Lung microvascular endothelial cell (primary cell): Measurements from ENCODE around the gene ACOX2. TPM values are rescaled to one million over a fixed set of nuclear protein-coding genes. Genes with fewer than 3 reads are reported as not detected.

Experiments used
- DNase-seq, 2 donors: peaks; one replicate each; pipeline versions ENCODE4 v3.0.0 to v3.0.0-alpha.2; 2010; ENCODE audit warnings: low read depth in 2 of 2
- total RNA-seq: library from RNA; depleted of rRNA; stranded (reverse); fragments of >200 nt; gene quantifications from 2 replicates; pipeline ENCODE4 v1.2.1, GENCODE V29; 2014

Gene ACOX2
- total RNA-seq, 1 donor from 2014 or later = 0.60 TPM

DNA sequence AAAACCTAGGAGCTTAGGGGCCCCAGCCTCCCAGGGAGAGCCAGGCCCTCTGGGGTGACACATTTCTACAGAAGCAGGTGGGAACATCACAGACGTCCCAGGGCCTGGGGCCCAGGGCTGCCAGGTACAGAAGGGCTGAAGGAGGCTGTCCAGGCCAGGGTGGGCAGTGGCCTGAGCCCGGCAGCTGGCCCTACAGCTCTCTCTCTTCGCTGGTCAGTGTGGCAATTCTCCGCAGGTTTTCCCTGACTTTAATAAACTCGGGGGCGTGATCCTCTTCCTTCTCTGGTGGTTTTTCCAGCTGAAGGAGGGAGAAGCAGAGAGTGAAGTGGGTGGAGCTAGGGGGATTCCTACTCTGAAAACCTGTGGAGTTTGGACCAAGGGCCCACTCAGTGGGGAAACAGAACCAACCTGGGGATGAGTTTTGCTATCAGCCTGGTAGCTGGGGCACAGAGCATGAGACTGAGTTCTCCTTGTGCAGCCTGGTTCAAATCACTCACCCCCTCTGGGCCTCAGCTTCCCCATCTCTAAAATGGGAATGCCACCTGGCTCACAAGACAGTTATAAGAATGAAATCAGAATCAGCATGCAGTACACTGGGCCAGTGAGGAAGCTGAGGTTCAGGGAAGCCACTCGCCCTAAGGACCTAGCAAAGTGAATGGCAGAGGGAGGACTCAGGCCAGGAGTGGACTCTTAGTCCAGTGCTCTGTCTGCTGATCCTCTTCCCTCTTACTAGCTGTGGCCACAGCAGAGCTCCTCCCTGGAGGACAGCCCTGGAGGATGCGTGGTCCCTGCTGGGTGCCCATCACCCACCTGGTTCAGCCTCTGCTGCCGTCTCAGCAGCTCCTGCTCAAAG lies 29.6 kb upstream of the ACOX2 start:
- no peak for DNase-seq

DNA sequence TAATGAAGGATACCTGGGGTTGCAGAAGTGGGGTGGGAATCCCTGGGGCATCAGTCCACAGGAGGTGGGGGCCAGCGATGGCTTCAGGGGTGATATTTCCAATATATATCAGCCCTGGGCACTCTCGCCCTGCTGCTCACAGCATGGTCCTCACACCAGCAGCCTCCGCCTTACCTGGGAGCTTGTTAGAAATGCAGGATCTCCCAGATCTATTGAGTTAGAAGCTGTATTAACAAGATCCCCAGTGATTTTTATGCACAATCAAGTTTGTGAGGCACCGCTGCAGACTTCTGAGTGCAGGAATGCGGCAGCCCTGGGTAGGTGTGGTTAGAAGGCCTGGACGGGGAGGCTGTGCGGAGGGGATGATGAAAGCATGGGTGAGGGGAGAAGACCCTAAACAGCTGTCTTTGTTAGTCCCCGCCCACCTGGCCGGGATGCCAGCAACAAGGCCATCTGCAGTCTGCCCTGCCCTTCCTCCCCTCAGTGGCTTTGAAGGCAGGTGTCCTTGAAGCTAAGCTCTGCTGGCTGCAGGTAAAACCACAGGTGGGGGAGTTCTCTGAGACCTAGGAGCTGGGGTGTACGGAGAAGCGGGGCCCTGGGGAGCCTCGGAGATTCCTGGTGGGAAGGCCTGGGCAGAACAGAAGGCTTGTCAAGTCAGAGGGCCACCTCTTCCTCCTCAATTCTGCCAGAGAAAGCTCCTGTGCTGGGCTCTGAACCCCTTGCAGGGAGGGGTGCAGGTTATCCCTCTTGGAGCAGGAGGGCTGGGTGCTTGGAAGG lies 28.8 kb upstream of the ACOX2 start:
- DNase-seq = no peak

- DNase-seq = peak; percentile 55 to 88
Measured at GRCh38 chr3:58564456-58565160, 27.6 kb upstream of the ACOX2 start.

- no peak for DNase-seq
Measured at GRCh38 chr3:58564054-58564453, 27.1 kb upstream of the ACOX2 start.

GRCh38 chr3:58563386-58564035 lies 26.5 kb upstream of the ACOX2 start:
- no peak for DNase-seq

DNA sequence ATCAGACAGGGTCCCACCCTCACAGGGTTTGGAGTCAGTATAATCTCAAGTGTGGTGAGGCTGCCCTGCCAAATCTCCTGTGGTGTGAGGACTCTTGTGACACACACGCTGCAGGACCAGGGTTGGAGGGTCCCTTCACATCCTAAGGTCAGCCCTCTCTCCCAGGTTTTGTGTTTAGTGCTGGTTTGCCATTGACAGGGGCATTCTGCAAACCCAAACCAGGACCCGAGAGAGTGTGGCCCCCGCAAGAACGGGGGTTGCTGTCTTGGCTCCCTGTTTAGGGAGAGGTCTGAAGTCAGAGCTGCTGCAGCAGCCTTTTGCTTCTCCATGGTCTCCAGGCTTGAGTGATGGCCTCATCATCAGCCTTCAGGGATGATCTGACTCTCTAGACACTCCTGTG lies 25.5 kb upstream of the ACOX2 start:
- DNase-seq = no peak

DNA sequence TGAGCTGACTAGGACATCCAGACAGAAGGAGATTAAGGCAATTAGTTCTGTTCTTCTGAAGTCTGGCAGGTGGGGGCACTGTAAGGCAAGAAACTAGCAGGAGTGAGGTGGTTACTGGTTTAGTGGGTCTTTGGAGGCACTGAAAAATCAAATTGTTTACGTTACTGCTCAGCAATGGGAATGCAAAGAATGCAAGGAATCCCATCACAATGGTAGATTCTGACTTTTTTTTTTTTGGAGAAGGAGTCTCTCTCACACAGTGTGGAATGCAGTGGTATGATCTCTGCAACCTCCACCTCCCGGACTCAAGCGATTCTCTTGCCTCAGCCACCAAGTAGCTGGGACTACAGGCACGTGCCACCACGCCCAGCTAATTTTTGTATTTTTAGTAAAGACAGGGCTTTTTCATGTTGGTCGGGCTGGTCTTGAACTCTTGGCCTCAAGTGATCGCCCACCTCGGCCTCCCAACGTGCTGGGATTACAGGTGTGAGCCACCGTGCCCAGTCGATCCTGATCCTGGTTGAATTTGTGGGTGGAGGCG lies 23.9 kb upstream of the ACOX2 start:
- peak; percentile 83 to 94 for DNase-seq

DNA sequence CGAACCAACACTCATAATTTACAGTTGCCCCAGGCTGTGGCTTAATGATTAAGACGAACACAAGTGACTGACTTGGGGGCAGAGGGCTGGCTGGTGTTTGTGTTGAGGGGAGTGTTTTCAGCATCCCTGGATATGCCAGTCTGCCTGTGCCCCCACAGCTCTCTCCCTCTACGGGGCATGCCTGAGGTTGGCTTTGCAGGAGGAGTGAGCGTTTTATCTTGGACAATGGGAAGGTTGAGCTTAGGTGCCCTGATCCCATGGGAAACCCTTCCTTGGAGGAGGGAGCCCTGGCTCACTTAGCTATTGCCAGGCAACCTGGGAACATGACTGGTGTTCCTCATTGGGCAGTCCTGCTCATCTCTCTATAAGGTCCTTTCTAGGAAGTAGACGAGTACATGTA lies 22.6 kb upstream of the ACOX2 start:
- no peak for DNase-seq

DNA sequence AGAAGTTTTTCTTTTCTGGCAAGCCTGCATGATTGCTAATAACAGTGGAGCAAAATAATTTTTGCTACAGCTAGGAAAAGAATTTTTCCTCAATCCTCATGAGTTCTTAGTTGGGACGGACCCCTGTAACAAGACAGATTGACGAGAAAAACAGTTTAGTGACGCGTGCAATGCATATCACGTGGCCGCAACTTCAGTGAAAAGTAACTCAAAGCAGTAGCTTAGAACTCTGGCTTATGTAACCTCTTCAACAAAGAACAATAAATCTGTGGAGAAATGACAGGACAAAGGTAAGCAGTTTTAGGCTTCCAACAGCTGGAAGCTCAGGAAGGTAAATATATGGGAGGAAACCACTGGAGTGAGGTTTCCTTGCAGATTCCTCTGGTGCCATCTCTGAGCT lies 20.5 kb upstream of the ACOX2 start:
- DNase-seq = no peak

- DNase-seq = no peak
Measured at GRCh38 chr3:58556761-58557221, 19.8 kb upstream of the ACOX2 start.

DNA sequence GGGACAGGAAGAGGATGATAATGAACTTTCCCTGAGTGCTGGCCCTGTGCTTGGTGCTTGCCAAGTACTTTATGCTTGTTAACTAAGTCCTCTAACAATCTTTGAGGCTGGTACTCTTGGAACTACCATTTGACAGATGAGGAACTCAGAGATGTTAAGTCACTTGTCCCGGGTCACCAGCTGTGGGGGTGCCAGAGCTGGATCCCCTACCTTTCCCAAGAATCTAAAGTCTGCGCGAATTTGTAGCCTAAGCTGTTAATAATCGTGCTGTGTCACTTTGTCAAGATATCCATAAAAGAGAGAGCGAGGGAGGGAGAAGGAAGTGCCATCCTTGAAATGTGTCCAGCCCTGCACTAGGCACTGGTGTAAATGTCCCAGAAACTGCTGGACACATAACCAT lies 19.0 kb upstream of the ACOX2 start:
- DNase-seq = no peak

DNA sequence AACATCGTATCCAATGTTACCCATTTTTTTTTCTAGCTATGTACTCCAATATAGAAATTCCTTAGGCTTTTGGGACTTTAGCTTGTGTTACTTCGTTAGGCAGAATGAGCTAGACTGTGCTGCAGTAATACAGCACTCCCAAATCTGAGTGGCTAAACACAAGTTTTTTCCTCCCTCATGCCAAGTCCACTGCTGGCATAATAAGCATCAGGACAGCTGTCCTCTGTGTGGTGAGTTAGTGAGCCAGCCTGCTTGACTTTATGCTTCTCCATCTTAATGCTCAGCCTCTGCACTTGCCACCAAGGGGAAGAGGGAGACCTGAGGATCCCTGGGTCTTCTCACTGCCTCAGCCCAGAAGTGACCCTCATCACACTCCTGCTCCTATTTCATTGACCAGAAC lies 18.2 kb upstream of the ACOX2 start:
- DNase-seq = no peak

- no peak for DNase-seq
Measured at GRCh38 chr3:58553003-58553402, 16.0 kb upstream of the ACOX2 start.

DNA sequence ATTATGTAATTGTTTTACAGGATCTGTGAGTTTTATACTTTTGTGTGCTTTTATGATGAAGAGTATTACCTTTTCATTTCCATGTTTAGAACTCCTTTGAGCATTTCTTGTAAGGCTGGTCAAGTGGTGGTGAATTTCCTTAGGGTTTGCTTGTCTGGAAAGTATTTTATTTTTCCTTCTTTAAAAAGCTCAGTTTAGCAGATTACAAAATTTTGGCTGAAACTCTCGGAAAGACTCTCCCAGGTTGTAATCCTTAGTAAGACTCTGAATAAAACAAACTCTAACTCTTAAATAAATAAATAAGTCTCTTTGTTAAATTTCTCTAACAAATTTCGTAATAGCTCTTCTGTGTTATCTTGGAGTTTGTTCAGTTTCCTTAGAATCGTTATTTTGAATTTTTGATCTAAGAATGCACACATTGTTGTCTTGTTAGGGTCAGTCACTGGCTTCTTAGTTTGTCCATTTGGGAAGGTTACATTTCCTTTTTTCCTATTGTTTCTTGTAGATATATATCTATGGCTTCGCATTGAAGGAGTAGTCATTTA lies 14.7 kb upstream of the ACOX2 start:
- DNase-seq = no peak

DNA sequence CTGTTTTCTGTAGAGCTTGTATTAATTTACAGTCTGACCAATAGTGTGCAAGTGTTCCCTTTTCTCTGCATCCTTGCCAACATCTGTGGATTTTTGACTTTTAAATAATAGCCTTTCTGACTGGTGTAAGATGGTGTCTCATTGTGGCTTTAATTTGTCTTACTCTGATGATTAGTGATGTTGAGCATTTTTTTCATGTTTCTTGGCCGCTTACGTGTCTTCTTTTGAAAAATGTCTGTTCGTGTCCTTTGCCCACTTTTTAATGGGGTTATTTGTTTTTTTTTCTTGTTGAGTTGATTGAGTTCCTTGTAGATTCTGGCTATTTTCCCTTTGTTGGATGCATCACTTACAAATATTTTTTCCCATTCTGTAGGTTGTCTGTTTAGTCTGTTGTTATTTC lies 7.6 kb upstream of the ACOX2 start:
- no peak for DNase-seq

GRCh38 chr3:58540176-58540858 lies 3.3 kb upstream of the ACOX2 start:
- no peak for DNase-seq

DNA sequence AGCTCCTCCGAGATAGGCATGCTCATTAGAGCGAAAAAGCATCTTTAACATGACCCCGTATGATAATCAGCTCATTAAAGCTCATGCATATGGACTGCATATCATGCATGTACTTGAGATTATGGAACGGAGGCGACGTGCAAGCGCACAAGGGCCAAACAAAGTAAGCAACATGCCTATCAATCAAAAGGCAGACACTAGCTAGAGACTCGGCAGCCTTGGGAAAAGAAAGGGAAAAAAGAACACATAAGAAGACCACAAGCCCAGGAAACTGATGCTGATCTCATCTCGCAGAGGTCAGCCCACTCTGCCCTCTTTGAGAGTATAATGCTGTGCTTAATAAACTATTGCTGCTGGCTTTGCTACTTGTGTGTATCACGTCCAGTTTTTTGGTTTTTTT lies 2.6 kb upstream of the ACOX2 start:
- DNase-seq = no peak

- no peak for DNase-seq
Measured at GRCh38 chr3:58537412-58538301, 667 bp upstream of the ACOX2 start.
